Activated naive CD4-positive, alpha-beta T cell treated with anti-CD3 and anti-CD28 coated beads, Interleukin-2, amount 50 U/mL, for 72 hours (primary cell): ENCODE measurements around the gene SCGB1D1. TPM values are rescaled to one million over a fixed set of nuclear protein-coding genes. Genes with fewer than 3 reads are reported as not detected.
A peak's percentile ranks its signal among the peaks of the same experiment; 100 is the strongest.
"Not testable (repeated sequence)": the region's sequence is repeated elsewhere in the genome, so short reads cannot be mapped to it uniquely, and the experiment has no call there.

Experiments used
- ATAC-seq, 2 donors: fragments of 150-1000 bp; cut with Tn5 transposase; 2 replicates each; pipeline ENCODE4 v1.10.0; 2021; ENCODE audit warnings: mild to moderate bottlenecking in 2 of 2, moderate library complexity in 2 of 2
- DNase-seq, 2 donors: peaks; one replicate each; pipeline ENCODE4 v3.0.0; 2021 to 2022; ENCODE audit warnings: low spot score in 2 of 2
- H3K27ac Mint-ChIP-seq, 2 donors: one replicate each; pipeline ENCODE4 v1.8.0; 2022; ENCODE audit warnings: mild to moderate bottlenecking in 2 of 2, mixed read lengths in 2 of 2
- H3K36me3 Mint-ChIP-seq, 2 donors: one replicate each; pipeline ENCODE4 v1.8.0; 2022; ENCODE audit warnings: mixed read lengths in 2 of 2
- H3K9me3 Mint-ChIP-seq, 2 donors: one replicate each; pipeline ENCODE4 v1.8.0; 2022; ENCODE audit warnings: mixed read lengths in 2 of 2
- total RNA-seq, 2 donors: library from RNA; stranded (reverse); gene quantifications; one replicate each; pipeline ENCODE4 v1.2.3, GENCODE V29; 2022

Gene SCGB1D1
- total RNA-seq, 2 donors from 2014 or later = not detected

- ATAC-seq (no peak), DNase-seq (no peak)
- Mint-ChIP-seq H3K27ac (no peak overlapping the region), H3K9me3 (no peaks in the 10 kb centered on the region), H3K36me3 (no peaks in the 10 kb centered on the region)
Observed at GRCh38 chr11:62195945-62196344, 5.9 kb downstream of the SCGB1D1 start.

GRCh38 chr11:62197400-62197799, 7.4 kb downstream of the SCGB1D1 start:
- not testable (repeated sequence) for ATAC-seq, H3K9me3 Mint-ChIP-seq, H3K27ac Mint-ChIP-seq, H3K36me3 Mint-ChIP-seq, DNase-seq

- ATAC-seq = no peak
- H3K9me3 Mint-ChIP-seq = no peaks in the 10 kb centered on the region
- no peak for DNase-seq
- no peaks in the 10 kb centered on the region for H3K36me3 Mint-ChIP-seq
- no peak overlapping the region for H3K27ac Mint-ChIP-seq
Observed at GRCh38 chr11:62201376-62201775, 11.4 kb downstream of the SCGB1D1 start.

GRCh38 chr11:62202910-62203309, 12.9 kb downstream of the SCGB1D1 start:
- DNase-seq = no peak
- no peaks in the 10 kb centered on the region for H3K36me3 Mint-ChIP-seq

GRCh38 chr11:62204430-62204829, 14.4 kb downstream of the SCGB1D1 start:
- no peak overlapping the region for H3K27ac Mint-ChIP-seq
- DNase-seq = no peak
- ATAC-seq = no peak
- H3K9me3 Mint-ChIP-seq = no peaks in the 10 kb centered on the region
- H3K36me3 Mint-ChIP-seq = no peaks in the 10 kb centered on the region

More at GRCh38 chr11:62202910-62203309, 12.9 kb downstream of the SCGB1D1 start:
- Mint-ChIP-seq H3K27ac (no peak overlapping the region), H3K9me3 (no peaks in the 10 kb centered on the region)
- peak; percentile 44 to 50 for ATAC-seq

- Mint-ChIP-seq H3K27ac (no peak overlapping the region), H3K36me3 (no peaks in the 10 kb centered on the region), H3K9me3 (no peaks in the 10 kb centered on the region)
- DNase-seq = no peak
- ATAC-seq = no peak
Observed at GRCh38 chr11:62205441-62205840, 15.4 kb downstream of the SCGB1D1 start.

- H3K36me3 Mint-ChIP-seq, H3K9me3 Mint-ChIP-seq, DNase-seq, H3K27ac Mint-ChIP-seq, ATAC-seq: not testable (repeated sequence)
Observed at GRCh38 chr11:62206276-62207066, 16.5 kb downstream of the SCGB1D1 start.

GRCh38 chr11:62208785-62209144, 18.7 kb downstream of the SCGB1D1 start:
- Mint-ChIP-seq H3K36me3 (no peaks in the 10 kb centered on the region), H3K9me3 (no peaks in the 10 kb centered on the region), H3K27ac (no peak overlapping the region)
- ATAC-seq = no peak
- no peak for DNase-seq

GRCh38 chr11:62217191-62217748, 27.3 kb downstream of the SCGB1D1 start:
- Mint-ChIP-seq H3K27ac (no peak overlapping the region), H3K9me3 (peaks cover 4 to 14% of the 10 kb centered on the region in 2 donors), H3K36me3 (peaks cover 0 to 13% of the 10 kb centered on the region in 2 donors)
- no peak for DNase-seq
- ATAC-seq = no peak

- H3K9me3 Mint-ChIP-seq = peaks cover 27 to 35% of the 10 kb centered on the region in 2 donors
- peaks cover 18 to 36% of the 10 kb centered on the region in 2 donors for H3K36me3 Mint-ChIP-seq
- ATAC-seq (no peak), DNase-seq (no peak)
- H3K27ac Mint-ChIP-seq = no peak overlapping the region
Observed at GRCh38 chr11:62221498-62221897, 31.5 kb downstream of the SCGB1D1 start.

- peaks cover 27 to 35% of the 10 kb centered on the region in 2 donors for H3K9me3 Mint-ChIP-seq
- H3K36me3 Mint-ChIP-seq = peaks cover 18 to 36% of the 10 kb centered on the region in 2 donors
- H3K27ac Mint-ChIP-seq = peak overlapping the region in 1 of 2 donors; percentile 87
- ATAC-seq (no peak), DNase-seq (no peak)
Observed at GRCh38 chr11:62223095-62223494, 33.1 kb downstream of the SCGB1D1 start.

GRCh38 chr11:62233730-62234129, 43.7 kb downstream of the SCGB1D1 start:
- no peak for DNase-seq
- Mint-ChIP-seq H3K36me3 (no peaks in the 10 kb centered on the region), H3K27ac (no peak overlapping the region), H3K9me3 (no peaks in the 10 kb centered on the region)
- no peak for ATAC-seq

GRCh38 chr11:62236187-62236586, 46.2 kb downstream of the SCGB1D1 start:
- H3K9me3 Mint-ChIP-seq = no peaks in the 10 kb centered on the region
- DNase-seq = no peak
- no peaks in the 10 kb centered on the region for H3K36me3 Mint-ChIP-seq
- no peak overlapping the region for H3K27ac Mint-ChIP-seq
- no peak for ATAC-seq

- Mint-ChIP-seq H3K9me3 (no peaks in the 10 kb centered on the region), H3K36me3 (no peaks in the 10 kb centered on the region), H3K27ac (no peak overlapping the region)
- DNase-seq (no peak), ATAC-seq (no peak)
Observed at GRCh38 chr11:62237499-62237898, 47.5 kb downstream of the SCGB1D1 start.

- no peak for DNase-seq
- Mint-ChIP-seq H3K27ac (no peak overlapping the region), H3K9me3 (no peaks in the 10 kb centered on the region)
Observed at GRCh38 chr11:62238151-62238550, 48.1 kb downstream of the SCGB1D1 start.

GRCh38 chr11:62241095-62241494, 51.1 kb downstream of the SCGB1D1 start:
- DNase-seq = no peak
- Mint-ChIP-seq H3K36me3 (no peaks in the 10 kb centered on the region), H3K9me3 (no peaks in the 10 kb centered on the region), H3K27ac (no peak overlapping the region)
- no peak for ATAC-seq

More at GRCh38 chr11:62238151-62238550, 48.1 kb downstream of the SCGB1D1 start:
- ATAC-seq = no peak
- H3K36me3 Mint-ChIP-seq = no peaks in the 10 kb centered on the region

- ATAC-seq = no peak
- no peak for DNase-seq
- no peak within 1 kb of the TSS for H3K27ac Mint-ChIP-seq
- H3K9me3 Mint-ChIP-seq = no peaks in the 10 kb centered on the region
- H3K36me3 Mint-ChIP-seq = no peaks in the 10 kb centered on the region
Observed at GRCh38 chr11:62242021-62242420, 52.0 kb downstream of the SCGB1D1 start, which contains the start of gene SCGB1D2. TSS of gene SCGB1D2 (plus strand) at chr11:62242239. CDS start at chr11:62242308, 69 bp downstream.
